K562 (cell line): ENCODE measurements around the gene OPA1.

Experiments
- CBX3 ChIP-seq, 2 experiments: IDR thresholded peaks; 1 replicate in 1 of 2; 2 replicates in 1 of 2; pipeline ENCODE4 v1.6.1; 2012; ENCODE audit warnings: inconsistent platforms in 2 of 2, low read length in 2 of 2, borderline replicate concordance in 1 of 2, control low read depth in 1 of 2
- CTCF ChIP-seq, 3 experiments: IDR thresholded peaks in 2 of 3; conservative IDR thresholded peaks in 1 of 3; 2 replicates each; pipeline ENCODE4 v1.5.1; 2011 to 2012; ENCODE audit warnings: low read length in 3 of 3, mild to moderate bottlenecking in 3 of 3, control low read depth in 2 of 3, improper control_type of control experiment in 1 of 3, inconsistent platforms in 1 of 3, low read depth in 1 of 3, mixed read lengths in 1 of 3, moderate library complexity in 1 of 3; ENCODE audit not compliant: insufficient read depth in 2 of 3
- GABPA ChIP-seq: fragments of 200-800 bp; sonication (Bioruptor generic); conservative IDR thresholded peaks from 2 replicates; pipeline ENCODE4 v1.6.1; 2016; ENCODE audit warnings: low read depth, missing genetic modification characterization, missing compliant biosample characterization
- MYNN ChIP-seq, 2 experiments: sonication (generic); formaldehyde crosslinking in 1 of 2; IDR thresholded peaks; 2 replicates each; pipeline versions ENCODE4 v1.5.0 to v1.6.1; 2016 to 2020; ENCODE audit warnings: antibody characterized with exemption in 1 of 2, missing genetic modification reagents in 1 of 2
- RFX5 ChIP-seq: IDR thresholded peaks from 2 replicates; pipeline ENCODE4 v1.6.1; 2011; ENCODE audit warnings: low read depth, mild to moderate bottlenecking, improper control_type of control experiment, low read length
- SRSF1 ChIP-seq: fragments of 200-400 bp; formaldehyde crosslinking; IDR thresholded peaks from 2 replicates; pipeline ENCODE4 v1.6.1; 2017; ENCODE audit warnings: mild to moderate bottlenecking, low read depth, low read length, moderate library complexity
- TCF7L2 ChIP-seq: fragments of 150-350 bp; IDR thresholded peaks from 2 replicates; pipeline ENCODE4 v1.6.1; 2016; ENCODE audit warnings: low read depth, mild to moderate bottlenecking, low read length, moderate library complexity
- ZNF124 ChIP-seq: sonication (generic); formaldehyde crosslinking; IDR thresholded peaks from 2 replicates; pipeline ENCODE4 v1.8.1; 2022; ENCODE audit warnings: missing genetic modification reagents
- ZNF143 ChIP-seq: sonication (generic); formaldehyde crosslinking; IDR thresholded peaks from 2 replicates; pipeline ENCODE4 v1.9.0; 2022; ENCODE audit warnings: mild to moderate bottlenecking, missing genetic modification reagents
- ZNF444 ChIP-seq: fragments of 250-450 bp; sonication (Bioruptor Pico); IDR thresholded peaks from 2 replicates; pipeline ENCODE4 v1.4.0; 2020; ENCODE audit warnings: mild to moderate bottlenecking, moderate library complexity

DNA sequence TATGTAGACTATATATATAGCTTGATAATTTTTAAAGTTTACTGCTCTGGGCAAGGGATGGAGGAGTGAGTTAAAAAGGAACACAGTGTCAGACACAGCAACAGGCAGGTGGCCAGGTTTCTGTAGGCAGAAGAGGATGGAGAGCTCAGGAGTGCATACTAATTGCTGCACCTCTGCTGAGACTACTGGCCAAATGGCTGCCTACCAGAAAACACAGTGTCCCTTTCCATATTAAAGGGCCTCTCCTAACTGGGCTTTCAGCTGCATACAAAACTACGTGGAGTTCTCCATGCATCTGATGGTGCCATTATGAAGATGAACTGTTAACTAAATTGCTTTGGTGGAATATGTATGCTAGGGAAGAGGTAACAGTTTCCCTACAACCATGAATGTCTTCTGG lies 40.1 kb upstream of the OPA1 start:
- TF ChIP-seq RFX5 (no peak), CBX3 (IDR thresholded peaks at IDR 0.05; ENCODE audit: borderline replicate concordance in 1 of 2, low read length in 2 of 2) (no peak), CTCF (IDR thresholded peaks at IDR 0.05 in 2 of 3, conservative IDR thresholded peaks at IDR 0.05 in 1 of 3; ENCODE audit: insufficient read depth in 2 of 3, low read depth in 1 of 3, low read length in 3 of 3) (no peak), ZNF444 (no peak), GABPA (tag) (no peak), TCF7L2 (no peak), SRSF1 (no peak), MYNN (IDR thresholded peaks at IDR 0.05) (no peak), MYNN (CRISPR knock-in tag; IDR thresholded peaks at IDR 0.05) (no peak), ZNF124 (CRISPR knock-in tag) (no peak), ZNF143 (CRISPR knock-in tag) (no peak)
